ENCODE results near the gene LTA.
A peak's percentile ranks its signal among the peaks of the same experiment; 100 is the strongest.
"Not testable (repeated sequence)": the region's sequence is repeated elsewhere in the genome, so short reads cannot be mapped to it uniquely, and the experiment has no call there.

LTA gene

DNA sequence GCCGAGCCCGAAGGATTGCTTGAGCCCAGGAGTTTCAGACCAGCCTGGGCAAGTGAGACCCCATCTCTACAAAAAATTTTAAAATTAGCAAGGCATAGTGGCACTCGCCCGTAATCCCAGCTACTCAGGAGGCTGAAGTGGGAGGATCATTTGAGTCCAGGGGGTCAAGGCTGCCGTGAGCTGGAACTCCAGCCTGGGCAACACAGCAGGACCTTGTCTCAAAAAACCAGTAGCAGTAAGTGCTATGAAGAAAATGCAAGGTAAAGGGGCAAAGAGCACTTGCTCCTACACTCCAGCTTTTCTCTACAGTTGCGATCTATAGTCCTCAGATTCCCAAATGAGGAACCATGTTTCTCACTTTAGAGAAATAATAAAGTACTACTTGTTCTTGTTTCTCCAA lies 28.4 kb upstream of the LTA start:
- no peak for DNase-seq

DNA sequence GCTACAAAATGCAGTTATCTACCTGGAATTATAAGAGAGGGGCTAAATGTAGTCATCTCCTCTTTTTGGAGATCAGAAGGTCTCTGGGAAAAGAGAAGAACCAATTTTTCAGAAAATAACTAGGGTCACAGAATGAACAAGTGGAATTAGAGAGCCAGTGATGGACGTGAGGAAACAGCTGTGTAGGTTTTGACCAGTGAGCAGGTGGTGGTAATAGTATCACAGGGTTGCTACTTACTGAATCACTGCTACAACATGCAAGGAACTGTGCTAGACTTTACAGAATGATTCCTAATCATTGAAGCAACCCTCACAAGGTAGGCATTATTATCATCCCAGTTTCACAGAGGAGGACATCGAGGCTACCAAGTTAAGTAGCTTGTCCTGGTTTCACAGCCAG lies 27.4 kb upstream of the LTA start:
- DNase-seq, result no peak

DNA sequence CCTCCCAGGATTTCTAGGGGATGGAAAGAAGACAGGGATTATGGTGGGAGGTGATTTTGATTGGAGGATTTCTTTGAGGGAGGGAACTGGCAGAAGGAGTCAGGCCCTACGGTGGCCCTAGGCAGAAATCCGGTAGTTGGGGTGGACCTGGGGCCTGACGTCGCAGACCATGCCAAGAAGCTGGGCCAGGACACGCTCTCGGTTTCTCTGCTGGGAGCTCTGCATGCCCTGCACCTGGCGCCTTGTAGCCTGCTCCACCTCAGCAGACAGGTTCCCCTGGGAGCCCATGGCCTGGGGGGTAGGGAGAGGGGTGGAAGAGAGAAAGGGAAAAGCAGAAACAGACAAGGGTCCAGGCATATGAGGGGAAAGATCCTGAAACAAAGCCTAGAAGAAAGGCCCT lies 26.8 kb upstream of the LTA start:
- DNase-seq, result no peak

DNA sequence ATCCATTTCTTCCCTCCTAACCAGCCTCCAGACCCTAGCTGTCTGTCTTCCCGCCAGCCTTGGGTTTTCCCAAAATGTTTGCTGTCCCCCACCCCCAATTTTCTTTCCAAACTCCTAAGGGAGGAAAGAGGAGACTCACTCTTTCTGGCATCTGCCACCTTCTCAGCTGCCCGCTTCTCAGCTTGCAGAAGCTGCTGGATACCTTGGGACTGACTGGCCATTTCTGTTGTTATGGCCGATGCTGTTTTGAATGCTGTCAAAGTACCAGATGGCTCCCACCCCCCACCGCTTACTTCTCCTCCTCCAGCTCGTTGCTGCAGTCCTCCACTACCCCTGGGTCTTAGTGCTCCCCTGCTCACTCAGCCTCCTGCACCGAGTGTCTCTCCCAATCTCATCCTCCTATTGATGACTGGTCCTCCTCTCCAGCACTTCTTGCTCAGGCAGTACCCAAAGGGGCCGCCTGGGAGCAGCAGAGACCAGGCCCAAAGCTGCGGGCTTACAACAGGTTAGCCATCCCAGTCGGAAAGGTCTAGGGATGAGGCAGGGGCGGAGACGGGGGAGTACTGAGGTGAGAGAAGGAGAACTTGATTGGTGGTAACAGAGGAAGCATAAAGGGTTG lies 25.6 kb upstream of the LTA start, which contains the start of gene ATP6V1G2:
Gene ATP6V1G2, minus strand, starts transcription at position 270 of the 619 bp plus-strand sequence. Its CDS starts 49 bp downstream, at position 221.
- DNase-seq, result peak; percentile 42

DNA sequence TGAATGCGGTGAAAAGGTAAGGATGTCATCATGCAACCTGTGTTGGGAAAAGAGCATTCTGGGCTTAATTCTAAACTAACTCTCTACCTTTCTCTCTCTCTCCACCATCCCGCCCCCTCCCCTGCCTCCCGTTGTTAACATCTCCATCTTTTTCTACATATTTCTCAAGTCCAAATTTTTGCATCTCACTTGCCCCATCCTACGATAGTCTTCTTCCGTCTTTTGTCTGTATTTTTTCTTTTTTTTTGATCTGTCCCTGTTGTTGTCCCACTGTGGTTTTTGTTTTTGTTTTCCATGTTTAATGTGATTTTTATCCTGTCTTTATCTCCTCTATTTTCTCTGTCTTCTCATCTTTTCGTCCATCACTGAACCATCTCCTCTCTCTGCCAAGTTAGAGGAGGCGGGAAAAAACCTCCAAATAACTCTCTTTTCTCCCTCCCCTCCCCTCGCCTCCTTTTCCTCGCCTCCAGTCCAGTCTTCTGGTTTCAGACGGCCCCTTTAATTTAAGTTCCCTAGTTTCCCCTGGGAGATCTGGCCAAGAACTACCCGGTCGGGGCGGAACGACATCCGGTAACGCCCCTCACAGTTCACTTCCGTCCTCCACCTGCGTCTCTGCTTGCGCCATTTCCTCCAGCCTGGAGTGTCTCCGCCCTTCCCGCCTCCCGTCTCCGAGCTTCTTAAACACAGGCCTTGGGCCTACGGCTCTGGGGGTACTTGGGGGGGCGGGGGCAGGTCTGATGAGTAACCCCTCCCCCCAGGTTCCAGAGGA lies 24.9 kb upstream of the LTA start, which contains the start of gene NFKBIL1:
Gene NFKBIL1, plus strand, starts transcription at position 651 of the 769 bp plus-strand sequence. Its CDS starts 87 bp downstream, at position 738.
- DNase-seq, result peak; percentile 75

DNA sequence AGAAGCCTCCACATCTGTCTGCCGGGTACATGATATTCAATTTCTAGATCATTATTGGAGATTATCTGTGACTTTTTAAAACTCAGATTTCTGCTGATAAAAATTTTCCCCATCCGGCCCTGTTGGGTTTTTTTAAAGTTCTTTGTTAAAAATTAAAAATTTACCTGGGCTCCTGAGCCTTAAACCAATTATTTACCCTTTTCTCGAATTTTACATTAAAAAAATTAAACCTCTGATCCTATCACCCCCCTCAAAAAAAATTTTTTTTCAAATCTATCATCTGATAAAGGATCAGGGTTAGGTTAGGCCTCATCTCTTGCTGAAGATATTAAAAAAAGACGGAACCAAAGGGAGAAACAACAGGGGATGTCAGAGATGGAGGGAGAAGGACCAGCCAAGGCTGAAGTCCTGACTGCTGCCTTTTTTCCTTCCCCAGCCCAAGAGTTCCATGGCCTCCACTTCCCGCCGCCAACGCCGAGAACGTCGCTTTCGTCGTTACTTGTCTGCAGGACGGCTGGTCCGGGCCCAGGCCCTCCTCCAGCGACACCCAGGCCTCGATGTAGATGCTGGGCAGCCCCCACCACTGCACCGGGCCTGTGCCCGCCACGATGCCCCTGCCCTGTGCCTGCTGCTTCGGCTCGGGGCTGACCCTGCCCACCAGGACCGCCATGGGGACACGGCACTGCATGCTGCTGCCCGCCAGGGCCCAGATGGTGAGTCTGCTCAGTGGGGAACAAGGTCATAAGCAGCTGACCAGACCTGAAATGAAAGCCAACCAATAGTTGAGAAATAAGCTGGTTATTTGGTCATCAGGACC lies 24.2 kb upstream of the LTA start:
- DNase-seq, result no peak

DNA sequence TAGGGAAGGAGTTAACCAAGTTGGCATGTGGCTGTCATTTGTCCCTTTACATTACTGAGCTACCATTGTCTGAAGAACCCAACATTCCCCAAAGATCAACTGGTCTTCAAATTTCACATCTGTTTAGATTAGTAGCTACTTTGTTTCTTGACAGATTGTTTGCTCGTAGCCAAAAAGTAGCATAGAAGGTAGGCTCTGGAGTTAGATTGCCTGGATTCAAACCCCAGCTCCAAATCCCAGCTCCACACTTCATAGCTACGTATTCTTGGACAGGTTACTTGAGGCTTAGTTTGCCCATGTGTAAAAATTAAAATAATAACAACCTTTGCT lies 23.6 kb upstream of the LTA start:
- DNase-seq, result no peak

DNA sequence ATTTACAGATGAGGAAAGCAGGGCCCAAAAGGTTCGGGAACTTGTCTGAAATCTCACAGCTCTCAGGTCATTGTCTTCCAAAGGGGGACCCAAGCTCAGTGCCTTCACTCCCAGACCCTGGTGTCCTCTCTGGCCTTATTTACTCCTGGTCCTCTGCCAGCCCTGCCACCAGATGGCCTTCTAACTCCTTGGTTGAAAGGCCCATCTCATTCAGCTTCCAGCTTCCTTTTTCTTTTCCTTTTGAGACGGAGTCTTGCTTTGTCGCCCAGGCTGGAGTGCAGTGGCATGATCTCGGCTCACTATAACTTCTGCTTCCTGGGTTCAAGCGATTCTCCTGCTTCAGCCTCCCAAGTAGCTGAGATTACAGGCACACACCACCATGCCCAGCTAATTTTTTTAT lies 20.7 kb upstream of the LTA start:
- DNase-seq, result not testable (repeated sequence)

DNA sequence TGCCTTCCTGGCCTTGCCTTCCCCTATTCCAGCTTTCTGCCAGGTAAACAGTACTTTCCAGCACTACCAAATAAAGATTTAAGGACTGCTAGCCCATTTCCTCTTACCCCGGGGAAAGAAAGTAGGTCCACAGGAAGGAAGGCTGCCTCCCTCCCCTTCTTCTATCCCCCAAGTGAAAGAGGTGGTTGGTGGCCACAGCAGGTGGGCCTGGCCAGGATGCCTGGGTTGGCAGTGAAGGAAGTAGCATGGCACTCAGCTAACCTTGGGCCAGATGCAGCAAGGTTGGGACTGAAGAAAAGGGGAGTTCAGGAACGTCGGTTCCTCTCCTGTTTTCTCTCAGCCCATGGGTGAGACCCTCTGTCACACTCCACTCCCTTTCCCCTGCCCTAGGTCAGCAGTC lies 15.8 kb upstream of the LTA start:
- no peak for DNase-seq

DNA sequence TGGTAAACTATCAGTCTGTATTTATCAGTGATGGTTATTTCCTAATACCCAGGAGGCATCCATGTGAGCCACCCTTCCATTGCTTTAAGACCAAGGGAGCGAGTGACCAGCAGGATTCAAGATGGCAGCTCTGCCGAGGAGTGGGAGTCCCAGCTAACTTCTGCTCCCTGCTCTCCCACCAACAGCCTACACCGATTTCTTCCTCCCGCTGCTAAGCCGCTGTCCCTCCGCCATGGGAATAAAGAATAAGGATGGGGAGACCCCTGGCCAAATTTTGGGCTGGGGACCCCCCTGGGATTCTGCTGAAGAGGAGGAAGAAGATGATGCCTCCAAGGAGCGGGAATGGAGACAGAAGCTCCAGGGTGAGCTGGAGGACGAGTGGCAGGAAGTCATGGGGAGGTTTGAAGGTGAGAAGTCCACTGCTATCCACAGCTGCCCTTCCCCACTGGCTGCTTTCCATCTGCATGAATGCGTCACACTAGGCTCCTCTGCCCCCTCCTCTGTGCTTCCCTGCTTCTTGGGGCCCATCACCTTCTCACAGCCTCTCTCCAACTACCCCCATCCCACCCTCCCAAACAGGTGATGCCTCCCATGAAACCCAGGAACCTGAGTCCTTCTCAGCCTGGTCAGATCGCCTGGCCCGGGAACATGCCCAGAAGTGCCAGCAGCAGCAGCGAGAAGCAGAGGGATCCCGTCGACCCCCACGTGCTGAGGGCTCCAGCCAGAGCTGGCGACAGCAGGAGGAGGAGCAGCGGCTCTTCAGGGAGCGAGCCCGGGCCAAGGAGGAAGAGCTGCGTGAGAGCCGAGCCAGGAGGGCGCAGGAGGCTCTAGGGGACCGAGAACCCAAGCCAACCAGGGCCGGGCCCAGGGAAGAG lies 14.4 kb upstream of the LTA start:
- DNase-seq, result no peak

DNA sequence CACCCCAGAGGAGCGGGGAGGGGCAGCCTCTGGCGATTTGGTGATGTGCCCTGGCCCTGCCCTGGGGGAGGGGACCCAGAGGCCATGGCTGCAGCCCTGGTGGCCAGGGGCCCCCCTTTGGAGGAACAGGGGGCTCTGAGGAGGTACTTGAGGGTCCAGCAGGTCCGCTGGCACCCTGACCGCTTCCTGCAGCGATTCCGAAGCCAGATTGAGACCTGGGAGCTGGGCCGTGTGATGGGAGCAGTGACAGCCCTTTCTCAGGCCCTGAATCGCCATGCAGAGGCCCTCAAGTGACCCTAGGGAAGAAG lies 13.8 kb upstream of the LTA start:
- DNase-seq, result no peak

DNA sequence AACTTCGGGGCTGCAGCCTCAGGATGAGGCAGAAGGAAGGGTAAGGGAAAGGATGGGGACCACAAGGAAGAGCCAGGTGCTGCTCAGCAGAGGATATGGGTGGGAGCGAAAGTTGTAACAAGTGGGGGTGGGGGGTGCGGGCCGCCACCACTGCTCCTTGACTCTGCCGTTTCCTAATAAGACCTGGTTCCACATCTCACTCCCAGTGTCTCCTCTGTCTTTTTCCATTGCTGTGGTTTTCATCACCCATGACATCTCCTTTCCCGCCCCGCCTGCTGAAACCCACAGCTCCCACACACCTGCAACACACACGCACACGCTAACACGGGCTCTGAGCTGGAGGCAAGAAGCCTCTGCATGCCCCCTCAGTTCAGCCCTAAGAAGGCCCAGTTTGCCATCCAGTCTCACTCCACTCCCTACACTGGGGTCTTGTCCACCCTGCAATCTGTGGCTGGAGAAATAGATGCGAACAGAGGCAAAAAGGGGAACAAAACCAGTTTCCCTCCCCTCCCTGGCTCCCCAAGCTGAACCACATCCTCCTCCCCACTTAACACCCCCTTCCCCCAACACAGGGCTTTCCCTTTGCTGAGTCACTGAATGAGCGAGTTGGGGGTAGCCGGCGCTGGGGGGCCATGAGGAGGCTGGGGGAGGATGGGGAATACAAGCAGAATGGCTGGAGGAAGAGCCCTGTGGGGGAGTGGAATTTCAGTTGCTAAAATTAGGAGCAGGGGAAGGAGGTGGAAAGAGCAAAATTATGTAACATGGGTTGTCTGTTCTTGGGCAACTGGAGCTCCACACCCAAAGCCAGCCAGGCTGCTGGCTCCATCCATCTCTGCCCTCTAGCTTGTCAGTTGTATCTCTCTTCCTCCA lies 13.2 kb upstream of the LTA start:
- DNase-seq, result no peak

DNA sequence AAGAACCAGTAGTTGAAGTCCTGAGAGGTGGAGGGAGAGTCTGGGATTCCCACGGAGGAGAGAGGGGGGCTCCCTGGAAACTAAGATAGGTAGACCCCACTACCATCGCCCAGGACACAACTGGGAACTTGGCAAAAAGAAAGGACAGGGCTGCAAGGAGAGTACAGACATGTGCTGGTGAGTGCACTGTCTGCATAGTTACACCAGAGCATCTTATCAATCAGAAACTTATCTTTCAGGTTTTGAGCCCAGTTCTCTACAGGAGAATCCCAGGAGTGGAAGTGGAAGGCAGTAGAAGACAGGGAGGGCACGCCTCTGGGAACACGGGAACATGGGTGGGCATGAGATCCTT lies 12.5 kb upstream of the LTA start:
- DNase-seq, result no peak

DNA sequence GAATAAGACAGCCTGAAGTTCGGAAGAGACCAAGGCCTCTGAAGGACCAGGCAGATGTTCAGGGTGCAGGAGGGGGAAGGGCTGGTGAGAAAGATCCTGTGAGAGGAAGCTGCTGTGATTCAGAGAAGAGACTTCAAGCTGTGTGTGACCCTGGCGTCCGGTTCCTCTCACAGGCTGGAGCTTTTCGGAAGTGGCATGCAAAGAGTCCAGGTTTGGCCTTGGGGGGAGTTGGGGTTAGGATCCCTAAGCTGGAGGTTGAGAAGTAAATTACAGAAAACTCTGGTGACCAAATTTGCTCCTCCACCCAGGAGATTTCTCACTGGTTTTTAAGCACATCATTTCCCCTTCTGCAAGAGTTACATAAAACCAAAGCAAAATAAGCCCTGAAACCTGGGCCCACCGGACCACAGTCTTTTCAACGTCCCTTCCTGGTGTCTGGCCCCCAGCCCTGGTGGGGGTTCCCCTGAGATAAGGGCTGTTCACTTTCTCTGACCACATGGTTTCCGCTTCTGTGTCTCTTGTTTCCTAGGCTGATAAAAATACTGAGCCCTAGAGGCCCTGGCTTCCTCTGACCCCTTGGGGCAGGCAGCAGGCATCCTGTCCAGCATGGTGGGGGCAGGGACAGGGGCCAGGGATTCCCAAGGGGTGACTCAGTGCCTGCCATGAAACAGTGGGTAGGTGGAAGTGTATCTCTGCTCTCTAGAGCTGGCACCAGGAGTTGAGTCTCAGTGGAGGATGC lies 12.0 kb upstream of the LTA start:
- DNase-seq, result no peak

DNA sequence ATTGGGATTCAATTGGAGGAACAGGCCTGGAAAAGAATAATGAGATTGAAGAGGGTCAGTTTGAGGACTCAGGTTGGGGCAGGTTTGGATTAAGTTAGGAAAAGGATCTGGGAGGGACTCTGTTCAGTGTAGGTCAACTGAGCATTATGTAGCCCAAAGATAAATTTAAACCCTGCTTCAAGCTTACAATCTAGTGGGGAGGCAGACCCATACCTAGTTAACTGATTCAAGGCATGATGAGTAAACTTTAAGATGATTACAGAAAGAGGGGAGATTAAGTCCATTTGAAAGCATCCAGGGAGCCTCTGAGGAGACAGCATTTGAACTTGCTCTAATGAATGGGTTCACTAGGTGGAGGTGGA lies 11.4 kb upstream of the LTA start:
- no peak for DNase-seq

DNA sequence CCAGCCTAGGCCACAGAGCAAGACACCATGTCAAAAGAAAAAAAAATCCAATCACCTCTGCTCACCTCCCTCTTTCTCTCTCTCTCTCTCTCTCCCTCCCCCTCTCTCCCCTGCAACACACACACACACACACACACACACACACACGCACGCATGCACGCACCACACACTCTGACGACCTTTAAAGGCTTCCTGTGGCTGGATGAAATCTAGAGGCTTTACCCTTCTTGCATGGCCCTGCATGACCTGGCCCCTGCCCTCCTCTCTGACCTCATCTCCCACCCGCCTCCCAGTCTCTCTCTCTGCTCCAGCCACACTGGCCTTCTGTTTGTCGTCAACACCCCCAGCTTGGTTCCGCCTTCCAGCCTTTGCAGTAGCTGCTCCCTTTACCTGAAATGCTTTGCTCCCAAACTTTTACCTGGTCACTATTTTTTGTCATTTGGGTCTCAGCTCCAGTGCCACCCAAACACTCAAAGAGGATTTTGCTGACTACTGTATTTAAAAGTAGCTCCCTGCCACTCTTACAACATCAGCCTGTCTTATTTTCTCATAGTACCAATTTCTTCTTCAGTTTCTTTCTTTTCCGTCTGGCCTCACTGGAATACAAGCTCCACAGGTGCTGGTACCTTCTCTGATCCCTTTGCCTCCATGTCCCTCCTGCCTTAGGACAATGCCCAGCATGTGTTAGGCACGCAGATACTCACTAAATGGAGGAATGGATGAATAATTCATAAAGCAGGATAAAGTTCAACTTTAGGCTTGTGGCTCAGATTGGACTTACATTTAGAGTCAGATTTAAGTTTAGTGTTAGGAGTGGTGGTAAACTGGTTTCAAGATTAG lies 4.3 kb upstream of the LTA start:
- DNase-seq, result no peak

DNA sequence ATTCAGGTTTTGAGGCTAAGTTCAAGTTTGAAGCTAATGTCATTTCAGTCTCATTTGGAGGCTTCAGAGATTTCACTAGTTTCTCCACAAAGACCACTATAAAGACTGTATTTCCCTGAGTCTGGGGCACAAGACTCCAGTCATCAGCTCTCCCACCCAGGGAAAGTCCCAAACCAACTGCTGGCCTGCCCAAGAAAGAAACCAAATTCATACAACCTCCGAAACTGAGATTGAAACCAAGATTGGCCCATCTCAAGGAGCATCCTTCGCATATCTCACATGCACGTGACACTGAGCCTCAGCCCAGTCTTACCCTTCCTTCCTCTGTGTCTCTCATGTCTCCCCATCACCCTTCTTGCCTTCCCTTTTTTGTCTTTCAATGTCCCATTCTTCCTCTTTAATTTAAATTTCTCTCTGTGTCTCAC lies 3.5 kb upstream of the LTA start:
- DNase-seq, result no peak

DNA sequence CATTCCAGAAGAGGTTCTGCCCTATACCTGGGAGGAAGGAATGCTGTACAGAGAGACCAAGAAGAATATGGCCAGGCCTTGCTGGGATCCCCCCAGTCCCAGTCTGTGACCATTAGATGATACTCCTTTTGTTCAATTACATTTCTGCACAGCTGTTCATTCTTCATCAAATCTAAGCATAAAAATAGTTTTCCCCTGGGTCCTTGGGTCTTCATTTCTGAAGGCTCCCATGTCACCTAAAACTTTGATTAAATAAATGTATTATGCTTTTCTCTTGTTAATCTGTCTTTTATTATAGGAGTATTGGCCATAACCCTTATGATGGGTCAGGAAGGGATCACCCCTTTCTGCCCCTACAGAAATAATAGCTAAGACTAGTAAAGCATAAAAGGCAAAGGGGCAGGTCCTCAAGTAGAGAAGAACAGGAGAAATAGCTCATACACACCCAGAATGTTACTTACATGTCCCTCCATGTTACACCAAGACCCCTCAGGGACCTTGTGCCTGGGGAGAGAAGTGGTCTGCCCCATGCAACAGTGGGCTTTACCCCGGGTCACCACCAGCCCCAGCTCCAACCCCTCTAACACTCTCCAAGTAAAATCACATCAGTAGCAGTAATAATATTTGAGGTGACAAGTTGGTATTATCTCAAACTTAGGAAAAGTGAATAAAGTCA lies 2.1 kb upstream of the LTA start:
- DNase-seq, result no peak

DNA sequence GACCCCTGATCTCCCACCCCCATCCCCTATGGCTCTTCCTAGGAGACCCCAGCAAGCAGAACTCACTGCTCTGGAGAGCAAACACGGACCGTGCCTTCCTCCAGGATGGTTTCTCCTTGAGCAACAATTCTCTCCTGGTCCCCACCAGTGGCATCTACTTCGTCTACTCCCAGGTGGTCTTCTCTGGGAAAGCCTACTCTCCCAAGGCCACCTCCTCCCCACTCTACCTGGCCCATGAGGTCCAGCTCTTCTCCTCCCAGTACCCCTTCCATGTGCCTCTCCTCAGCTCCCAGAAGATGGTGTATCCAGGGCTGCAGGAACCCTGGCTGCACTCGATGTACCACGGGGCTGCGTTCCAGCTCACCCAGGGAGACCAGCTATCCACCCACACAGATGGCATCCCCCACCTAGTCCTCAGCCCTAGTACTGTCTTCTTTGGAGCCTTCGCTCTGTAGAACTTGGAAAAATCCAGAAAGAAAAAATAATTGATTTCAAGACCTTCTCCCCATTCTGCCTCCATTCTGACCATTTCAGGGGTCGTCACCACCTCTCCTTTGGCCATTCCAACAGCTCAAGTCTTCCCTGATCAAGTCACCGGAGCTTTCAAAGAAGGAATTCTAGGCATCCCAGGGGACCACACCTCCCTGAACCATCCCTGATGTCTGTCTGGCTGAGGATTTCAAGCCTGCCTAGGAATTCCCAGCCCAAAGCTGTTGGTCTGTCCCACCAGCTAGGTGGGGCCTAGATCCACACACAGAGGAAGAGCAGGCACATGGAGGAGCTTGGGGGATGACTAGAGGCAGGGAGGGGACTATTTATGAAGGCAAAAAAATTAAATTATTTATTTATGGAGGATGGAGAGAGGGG lies 1.4 kb downstream of the LTA start:
- DNase-seq, result no peak
